Trophoblast cell (in vitro differentiated cells and primary cell): ENCODE data around the gene MRTFA.
A peak's percentile ranks its signal among the peaks of the same experiment; 100 is the strongest.

ENCODE experiments used
- DNase-seq, 2 donors: peaks; one replicate each; pipeline ENCODE4 v3.0.0-alpha.2; 2016
- H2AFZ ChIP-seq: 2 replicates; pipeline ENCODE4 v1.6.1; 2013; ENCODE audit warnings: low read length, moderate library complexity, mild to moderate bottlenecking; ENCODE audit not compliant: insufficient read depth, poor library complexity
- H2AK5ac ChIP-seq: 2 replicates; pipeline ENCODE4 v1.6.1; 2013; ENCODE audit warnings: mild to moderate bottlenecking, low read length
- H2BK120ac ChIP-seq: 2 replicates; pipeline ENCODE4 v1.6.1; 2013; ENCODE audit warnings: low read length, mild to moderate bottlenecking, moderate library complexity; ENCODE audit not compliant: insufficient read depth, poor library complexity
- H2BK12ac ChIP-seq: 2 replicates; pipeline ENCODE4 v1.6.1; 2013; ENCODE audit warnings: mild to moderate bottlenecking, low read length, moderate library complexity
- H2BK5ac ChIP-seq: 2 replicates; pipeline ENCODE4 v1.6.1; 2013; ENCODE audit warnings: low read length, low read depth, moderate library complexity, mild to moderate bottlenecking; ENCODE audit not compliant: poor library complexity
- H3K14ac ChIP-seq: 2 replicates; pipeline ENCODE4 v1.6.1; 2013; ENCODE audit warnings: mild to moderate bottlenecking, low read length
- H3K18ac ChIP-seq: 2 replicates; pipeline ENCODE4 v1.6.1; 2013; ENCODE audit warnings: mild to moderate bottlenecking, low read length
- H3K23ac ChIP-seq: 2 replicates; pipeline ENCODE4 v1.6.1; 2013; ENCODE audit warnings: low read length
- H3K27ac ChIP-seq: 2 replicates; pipeline ENCODE4 v1.5.1; 2013; ENCODE audit warnings: low read depth, mild to moderate bottlenecking, inconsistent platforms, low read length, moderate library complexity
- H3K27me3 ChIP-seq: 2 replicates; pipeline ENCODE4 v1.6.1; 2013; ENCODE audit warnings: inconsistent platforms, mild to moderate bottlenecking, low read length, moderate library complexity; ENCODE audit not compliant: insufficient read depth
- H3K36me3 ChIP-seq, 2 experiments: 1 replicate in 1 of 2; 2 replicates in 1 of 2; pipeline ENCODE4 v1.6.1; 2013; ENCODE audit warnings: low read length in 2 of 2, mild to moderate bottlenecking in 2 of 2, moderate library complexity in 1 of 2; ENCODE audit not compliant: insufficient read depth in 2 of 2, control insufficient read depth in 1 of 2
- H3K4ac ChIP-seq: 2 replicates; pipeline ENCODE4 v1.6.1; 2013; ENCODE audit warnings: low read depth, mild to moderate bottlenecking, low read length, moderate library complexity
- H3K4me1 ChIP-seq, 2 experiments: 1 replicate in 1 of 2; 2 replicates in 1 of 2; pipeline ENCODE4 v1.6.1; 2013; ENCODE audit warnings: low read length in 2 of 2, mild to moderate bottlenecking in 2 of 2, moderate library complexity in 1 of 2; ENCODE audit not compliant: insufficient read depth in 2 of 2, control insufficient read depth in 1 of 2
- H3K4me2 ChIP-seq: 2 replicates; pipeline ENCODE4 v1.6.1; 2013; ENCODE audit warnings: inconsistent platforms, mild to moderate bottlenecking, low read length, moderate library complexity
- H3K4me3 ChIP-seq: 2 replicates; pipeline ENCODE4 v1.5.1; 2013; ENCODE audit warnings: mild to moderate bottlenecking, low read depth, low read length, inconsistent platforms
- H3K79me1 ChIP-seq: one replicate; pipeline ENCODE4 v1.6.1; 2013; ENCODE audit warnings: low read length
- H3K79me2 ChIP-seq: 2 replicates; pipeline ENCODE4 v1.6.1; 2013; ENCODE audit warnings: low read length, mild to moderate bottlenecking; ENCODE audit not compliant: control insufficient read depth, insufficient read depth, poor library complexity
- H3K9ac ChIP-seq: 2 replicates; pipeline ENCODE4 v1.6.1; 2013; ENCODE audit warnings: mild to moderate bottlenecking, low read length
- H3K9me3 ChIP-seq: 2 replicates; pipeline ENCODE4 v1.6.1; 2013; ENCODE audit warnings: low read depth, mild to moderate bottlenecking, control low read depth, inconsistent platforms, low read length; ENCODE audit not compliant: insufficient read depth
- H4K12ac ChIP-seq: 2 replicates; pipeline ENCODE4 v1.6.1; 2013; ENCODE audit warnings: low read depth, mild to moderate bottlenecking, low read length, moderate library complexity
- H4K8ac ChIP-seq: 2 replicates; pipeline ENCODE4 v1.6.1; 2013; ENCODE audit warnings: low read depth, mild to moderate bottlenecking, low read length, moderate library complexity
- H4K91ac ChIP-seq: one replicate; pipeline ENCODE4 v1.6.1; 2013; ENCODE audit warnings: low read depth, mild to moderate bottlenecking, low read length, moderate library complexity
- WGBS: extraction: QIAGEN DNeasy Blood & Tissue Kit; methylation state at CpG from one replicate; pipeline ENCODE4 v1.1.7; 2013; ENCODE audit warnings: missing lambda C conversion rate; ENCODE audit not compliant: insufficient read length, insufficient coverage; ENCODE audit errors: extremely low coverage; 5-methylcytosine and 5-hydroxymethylcytosine counted together

Gene MRTFA

DNA sequence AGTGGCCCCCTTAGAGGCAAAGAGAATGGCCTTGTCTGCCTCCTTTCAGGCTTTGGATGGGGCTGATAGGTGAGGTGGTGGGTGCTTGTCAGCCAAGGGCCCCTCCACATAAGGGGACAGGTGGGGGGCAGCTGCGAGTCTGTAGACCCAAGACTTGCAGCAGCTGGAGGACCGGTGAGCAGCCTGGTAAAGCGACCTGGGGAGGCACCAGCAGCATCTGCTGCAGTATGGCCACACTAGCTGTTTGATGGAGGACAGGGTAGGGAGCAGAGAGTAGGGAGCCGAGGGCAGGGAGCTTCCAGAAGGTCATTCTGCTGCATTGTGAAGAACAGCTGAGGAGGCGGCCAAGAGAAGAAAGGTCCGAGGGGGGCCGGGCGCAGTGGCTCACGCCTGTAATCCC is 16.8 kb upstream of the MRTFA start:
- Histone ChIP-seq H3K18ac (peak overlapping the region; percentile 72), H3K14ac (peak overlapping the region; percentile 62), H3K79me2 (peaks cover 5% of the 10 kb centered on the region), H2BK120ac (peak overlapping the region; percentile 45), H4K8ac (peak overlapping the region; percentile 63), H3K9me3 (peaks cover 1% of the 10 kb centered on the region), H3K27ac (no peak overlapping the region), H3K79me1 (peaks cover 29% of the 10 kb centered on the region), H3K27me3 (no peaks in the 10 kb centered on the region), H3K4me1 (peaks cover 29 to 32% of the 10 kb centered on the region in 2 experiments), H2AK5ac (peak overlapping the region; percentile 90), H2BK5ac (peak overlapping the region; percentile 42), H3K36me3 (no peaks in the 10 kb centered on the region), H3K4me2 (no peak overlapping the region), H3K9ac (no peak overlapping the region), H3K4ac (peak overlapping the region; percentile 11), H4K12ac (peak overlapping the region; percentile 17), H2AFZ (no peak overlapping the region), H3K23ac (no peak overlapping the region), H4K91ac (peak overlapping the region; percentile 99), H3K4me3 (no peak overlapping the region), H2BK12ac (peak overlapping the region; percentile 66)
- DNase-seq, result no peak
- no CpG with 5 or more reads among the region's 9 CpGs for WGBS

DNA sequence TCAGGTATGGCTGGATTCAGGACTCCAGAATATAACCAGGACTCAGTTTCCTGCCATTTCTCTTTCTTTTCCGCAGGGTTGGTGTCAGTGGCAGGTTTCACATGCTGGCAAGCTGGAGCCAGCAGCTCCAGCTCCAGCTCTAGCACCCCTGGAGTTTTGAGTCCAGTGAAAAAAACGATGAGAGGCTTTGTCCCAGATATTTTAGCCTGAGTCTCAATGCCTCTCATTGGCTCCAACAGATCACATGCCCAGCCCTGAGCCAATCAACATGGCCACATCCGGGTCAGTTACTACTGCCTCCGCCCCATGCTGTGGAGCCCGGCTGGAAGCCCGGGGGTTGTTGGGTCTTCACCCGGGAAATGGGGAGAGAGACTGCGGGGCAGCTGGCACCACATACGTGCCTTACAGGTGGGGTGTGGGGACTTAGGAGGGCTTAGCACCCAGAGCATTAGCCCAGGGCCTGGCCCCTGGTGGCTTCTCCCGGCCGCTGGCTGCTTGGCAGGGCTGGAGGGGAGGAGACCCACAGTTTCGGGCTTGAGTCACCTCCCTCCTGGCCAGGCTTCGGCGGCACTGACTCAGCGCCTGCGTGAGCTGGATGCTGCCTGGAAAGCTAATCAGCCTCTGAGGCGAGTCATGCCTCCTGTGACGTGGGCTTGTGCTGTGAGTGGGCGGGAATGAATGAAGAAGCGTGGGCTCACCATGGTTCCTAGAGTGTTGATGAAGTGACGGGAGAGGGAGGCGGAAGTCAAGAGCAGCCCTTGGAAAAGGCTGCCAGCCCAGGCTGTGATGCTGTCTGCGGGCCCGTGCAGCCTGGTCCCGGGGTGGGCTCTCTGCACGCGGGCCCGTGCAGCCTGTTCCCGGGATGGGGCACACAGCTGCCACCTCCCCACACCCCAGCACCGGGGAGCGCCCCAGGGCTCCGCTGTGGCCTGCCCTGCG is 15.3 kb upstream of the MRTFA start:
- H2AK5ac ChIP-seq, result peak overlapping the region; percentile 87
- H3K79me1 ChIP-seq, result peaks cover 29% of the 10 kb centered on the region
- H3K27me3 ChIP-seq, result no peaks in the 10 kb centered on the region
- DNase-seq, result peak; percentile 99 to 100
- no peaks in the 10 kb centered on the region for H3K36me3 ChIP-seq
- peak overlapping the region; percentile 83 for H4K12ac ChIP-seq
- H2BK12ac ChIP-seq, result peak overlapping the region; percentile 94
- H3K79me2 ChIP-seq, result peaks cover 5% of the 10 kb centered on the region
- peak overlapping the region; percentile 94 for H3K14ac ChIP-seq
- WGBS, result no CpG with 5 or more reads among the region's 33 CpGs
- peaks cover 1% of the 10 kb centered on the region for H3K9me3 ChIP-seq
- peak overlapping the region; percentile 97 for H3K18ac ChIP-seq
- no peak overlapping the region for H3K4me3 ChIP-seq
- no peak overlapping the region for H3K23ac ChIP-seq
- peak overlapping the region; percentile 99 for H4K91ac ChIP-seq
- peak overlapping the region; percentile 84 for H3K4ac ChIP-seq
- H3K9ac ChIP-seq, result no peak overlapping the region
- peak overlapping the region; percentile 84 for H2BK5ac ChIP-seq
- H2AFZ ChIP-seq, result peak overlapping the region; percentile 48
- peak overlapping the region; percentile 94 for H4K8ac ChIP-seq
- H3K4me2 ChIP-seq, result peak overlapping the region; percentile 50
- peaks cover 29 to 32% of the 10 kb centered on the region in 2 experiments for H3K4me1 ChIP-seq
- H2BK120ac ChIP-seq, result peak overlapping the region; percentile 96
- H3K27ac ChIP-seq, result peak overlapping the region; percentile 90

DNA sequence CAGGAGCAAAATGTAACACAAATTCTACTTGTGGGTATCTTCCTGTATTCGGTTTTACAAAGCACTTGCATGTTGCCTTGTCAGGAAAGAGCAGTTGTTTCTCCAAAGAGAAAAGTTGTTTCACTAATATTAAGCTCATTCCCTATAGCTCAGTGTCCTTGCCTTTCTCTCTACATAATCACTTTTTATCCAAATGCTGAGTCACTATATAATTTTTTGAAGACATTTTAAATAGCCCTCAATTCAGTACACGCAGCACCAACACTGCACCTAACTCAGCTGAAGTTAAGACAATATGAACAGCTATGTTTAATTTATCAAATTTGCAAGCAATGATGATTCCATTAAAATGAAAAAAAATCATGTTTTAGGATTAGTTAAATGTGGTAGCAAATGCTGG is 14.5 kb upstream of the MRTFA start:
- H3K4me3 ChIP-seq, result no peak overlapping the region

DNA sequence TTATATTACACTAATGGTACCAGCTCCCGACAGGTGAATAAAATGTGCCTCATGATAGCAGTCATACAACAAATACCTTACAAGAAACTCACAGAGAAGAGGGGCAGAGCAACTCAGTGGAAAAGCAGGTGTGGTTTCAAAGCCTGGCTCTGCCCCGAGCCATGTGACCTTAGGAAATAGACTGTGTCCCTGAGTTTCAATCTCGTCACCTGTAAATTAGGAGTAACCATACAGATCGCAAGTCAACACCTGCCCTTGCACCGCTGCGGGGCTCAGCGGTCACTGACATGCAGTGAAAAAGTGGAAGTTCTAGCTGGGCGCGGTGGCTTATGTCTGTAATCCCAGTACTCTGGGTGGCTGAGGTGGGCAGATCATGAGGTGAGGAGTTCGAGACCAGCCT is 11.9 kb upstream of the MRTFA start:
- Histone ChIP-seq H3K4me3 (no peak overlapping the region), H2BK5ac (no peak overlapping the region), H2AFZ (no peak overlapping the region), H3K79me2 (peaks cover 5% of the 10 kb centered on the region), H4K12ac (no peak overlapping the region), H2BK12ac (peak overlapping the region; percentile 69), H2BK120ac (no peak overlapping the region), H3K14ac (no peak overlapping the region), H3K27ac (no peak overlapping the region), H3K18ac (no peak overlapping the region), H3K9me3 (peaks cover 1% of the 10 kb centered on the region), H3K27me3 (no peaks in the 10 kb centered on the region), H3K79me1 (peaks cover 23% of the 10 kb centered on the region), H2AK5ac (peak overlapping the region; percentile 7), H3K4me2 (no peak overlapping the region), H3K36me3 (no peaks in the 10 kb centered on the region), H4K91ac (peak overlapping the region; percentile 57), H3K9ac (no peak overlapping the region), H3K4me1 (peaks cover 16 to 21% of the 10 kb centered on the region in 2 experiments), H4K8ac (peak overlapping the region; percentile 9), H3K4ac (no peak overlapping the region), H3K23ac (no peak overlapping the region)
- no CpG with 5 or more reads among the region's 10 CpGs for WGBS
- peak; percentile 78 to 85 for DNase-seq

More for the DNA sequence above, 14.5 kb upstream of the MRTFA start:
- Histone ChIP-seq H2BK12ac (no peak overlapping the region), H4K12ac (no peak overlapping the region), H2BK120ac (no peak overlapping the region), H3K9ac (no peak overlapping the region), H3K79me2 (peaks cover 5% of the 10 kb centered on the region), H3K18ac (no peak overlapping the region), H2AFZ (no peak overlapping the region), H2BK5ac (no peak overlapping the region), H3K9me3 (peaks cover 1% of the 10 kb centered on the region), H3K14ac (no peak overlapping the region), H3K79me1 (peaks cover 29% of the 10 kb centered on the region), H4K8ac (no peak overlapping the region), H2AK5ac (no peak overlapping the region), H3K23ac (no peak overlapping the region), H3K27me3 (no peaks in the 10 kb centered on the region), H4K91ac (no peak overlapping the region), H3K4me1 (peaks cover 29 to 32% of the 10 kb centered on the region in 2 experiments), H3K36me3 (no peaks in the 10 kb centered on the region), H3K27ac (no peak overlapping the region), H3K4me2 (no peak overlapping the region), H3K4ac (no peak overlapping the region)
- no CpG with 5 or more reads among the region's 2 CpGs for WGBS
- DNase-seq, result no peak
